Fibroblast of lung (primary cell): ENCODE measurements around the gene TSPAN33. TPM values are rescaled to one million over a fixed set of nuclear protein-coding genes. Genes with fewer than 3 reads are reported as not detected.
A peak's percentile ranks its signal among the peaks of the same experiment; 100 is the strongest.

Experiments
- DNase-seq, 2 donors: peaks; one replicate each; pipeline versions ENCODE4 v3.0.0 to v3.0.0-alpha.2; 2010; ENCODE audit warnings: low read depth in 2 of 2
- H2AFZ ChIP-seq: 2 replicates; pipeline ENCODE4 v1.5.1; 2012; ENCODE audit warnings: low read length, control low read depth, inconsistent platforms
- H3K27ac ChIP-seq: 2 replicates; pipeline ENCODE4 v1.5.1; 2011; ENCODE audit warnings: low read length, control low read depth; ENCODE audit not compliant: insufficient read depth
- H3K27me3 ChIP-seq: 2 replicates; pipeline ENCODE4 v1.5.1; 2011; ENCODE audit warnings: mild to moderate bottlenecking, low read length; ENCODE audit not compliant: control insufficient read depth, insufficient read depth
- H3K36me3 ChIP-seq: 2 replicates; pipeline ENCODE4 v1.5.1; 2011; ENCODE audit warnings: low read length; ENCODE audit not compliant: control insufficient read depth, insufficient read depth
- H3K4me1 ChIP-seq: 2 replicates; pipeline ENCODE4 v1.5.1; 2011; ENCODE audit warnings: low read length; ENCODE audit not compliant: control insufficient read depth, insufficient read depth; ENCODE audit errors: extremely low read depth
- H3K4me2 ChIP-seq: 2 replicates; pipeline ENCODE4 v1.5.1; 2011; ENCODE audit warnings: low read length, control low read depth; ENCODE audit not compliant: insufficient read depth; ENCODE audit errors: extremely low read depth
- H3K4me3 ChIP-seq, 4 experiments: fragments of 200-600 bp in 1 of 4; sonication (generic) in 1 of 4; replicated peaks in 1 of 4; 2 replicates each; pipeline ENCODE4 v1.5.1; 2011 to 2016; ENCODE audit warnings: low read length in 4 of 4, low read depth in 3 of 4, mild to moderate bottlenecking in 3 of 4, control low read depth in 2 of 4, inconsistent platforms in 1 of 4, mixed read lengths in 1 of 4; ENCODE audit not compliant: insufficient read depth in 1 of 4; ENCODE audit errors: control extremely low read depth in 1 of 4
- H3K79me2 ChIP-seq: 2 replicates; pipeline ENCODE4 v1.5.1; 2012; ENCODE audit warnings: mild to moderate bottlenecking, low read length, inconsistent platforms; ENCODE audit not compliant: control insufficient read depth, insufficient read depth
- H3K9ac ChIP-seq: 2 replicates; pipeline ENCODE4 v1.5.1; 2011; ENCODE audit warnings: mild to moderate bottlenecking, low read length, control low read depth; ENCODE audit not compliant: insufficient read depth
- H3K9me3 ChIP-seq: 2 replicates; pipeline ENCODE4 v1.5.1; 2012; ENCODE audit warnings: low read depth, low read length; ENCODE audit not compliant: control insufficient read depth, insufficient read depth
- H4K20me1 ChIP-seq: 2 replicates; pipeline ENCODE4 v1.5.1; 2011; ENCODE audit warnings: low read length; ENCODE audit not compliant: control insufficient read depth, insufficient read depth; ENCODE audit errors: extremely low read depth
- EZH2 ChIP-seq: IDR thresholded peaks from 2 replicates; pipeline ENCODE4 v1.5.1; 2012; ENCODE audit warnings: low read length, control low read depth, mild to moderate bottlenecking; ENCODE audit errors: missing control alignments
- polyA plus RNA-seq, 2 donors: library from polyadenylated mRNA; depleted of rRNA in 1 of 2; stranded (reverse) in 1 of 2; unstranded in 1 of 2; fragments of >200 nt; gene quantifications; 2 replicates each; pipeline ENCODE4 v1.2.1, GENCODE V29; 2011 to 2012; ENCODE audit warnings: missing spikeins in 1 of 2
- total RNA-seq: library from RNA; depleted of rRNA; stranded (reverse); fragments of >200 nt; gene quantifications from 2 replicates; pipeline ENCODE4 v1.2.1, GENCODE V29; 2014
- TF ChIP-seq, protein P1 (sequence below), 2 donors: IDR thresholded peaks in 1 of 2; conservative IDR thresholded peaks in 1 of 2; 1 replicate in 1 of 2; 2 replicates in 1 of 2; pipeline ENCODE4 v1.5.1; 2011 to 2012; ENCODE audit warnings: low read length in 2 of 2, control low read depth in 1 of 2, inconsistent platforms in 1 of 2, low read depth in 1 of 2, mild to moderate bottlenecking in 1 of 2

Gene TSPAN33
- total and polyA plus RNA-seq, 2 donors (not counting 1 experiment from before 2014, with no cell fraction given) = 0.17 to 0.36 TPM

GRCh38 chr7:129189661-129190310, 45.3 kb downstream of the TSPAN33 start:
- Histone ChIP-seq H3K9me3 (no peaks in the 10 kb centered on the region), H3K4me3 (peak overlapping the region; percentile 51 to 75 (median 64)), H4K20me1 (no peaks in the 10 kb centered on the region), H3K27ac (no peak overlapping the region), H2AFZ (peak overlapping the region; percentile 43), H3K9ac (no peak overlapping the region), H3K4me1 (no peaks in the 10 kb centered on the region), H3K4me2 (peak overlapping the region; percentile 84), H3K79me2 (no peaks in the 10 kb centered on the region), H3K27me3 (peaks cover 14% of the 10 kb centered on the region), H3K36me3 (no peaks in the 10 kb centered on the region)
- DNase-seq = peak; percentile 11 to 21
- TF ChIP-seq, protein P1, sequence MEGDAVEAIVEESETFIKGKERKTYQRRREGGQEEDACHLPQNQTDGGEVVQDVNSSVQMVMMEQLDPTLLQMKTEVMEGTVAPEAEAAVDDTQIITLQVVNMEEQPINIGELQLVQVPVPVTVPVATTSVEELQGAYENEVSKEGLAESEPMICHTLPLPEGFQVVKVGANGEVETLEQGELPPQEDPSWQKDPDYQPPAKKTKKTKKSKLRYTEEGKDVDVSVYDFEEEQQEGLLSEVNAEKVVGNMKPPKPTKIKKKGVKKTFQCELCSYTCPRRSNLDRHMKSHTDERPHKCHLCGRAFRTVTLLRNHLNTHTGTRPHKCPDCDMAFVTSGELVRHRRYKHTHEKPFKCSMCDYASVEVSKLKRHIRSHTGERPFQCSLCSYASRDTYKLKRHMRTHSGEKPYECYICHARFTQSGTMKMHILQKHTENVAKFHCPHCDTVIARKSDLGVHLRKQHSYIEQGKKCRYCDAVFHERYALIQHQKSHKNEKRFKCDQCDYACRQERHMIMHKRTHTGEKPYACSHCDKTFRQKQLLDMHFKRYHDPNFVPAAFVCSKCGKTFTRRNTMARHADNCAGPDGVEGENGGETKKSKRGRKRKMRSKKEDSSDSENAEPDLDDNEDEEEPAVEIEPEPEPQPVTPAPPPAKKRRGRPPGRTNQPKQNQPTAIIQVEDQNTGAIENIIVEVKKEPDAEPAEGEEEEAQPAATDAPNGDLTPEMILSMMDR (conservative IDR thresholded peaks at IDR 0.05 in 1 of 2, IDR thresholded peaks at IDR 0.05 in 1 of 2; ENCODE audit: low read depth in 1 of 2, low read length in 2 of 2) = no peak
- no peak for TF ChIP-seq EZH2

GRCh38 chr7:129191272-129191671, 46.8 kb downstream of the TSPAN33 start:
- H3K79me2 ChIP-seq = no peaks in the 10 kb centered on the region
- H3K4me2 ChIP-seq = no peak overlapping the region
- no peak overlapping the region for H2AFZ ChIP-seq
- no peak for DNase-seq
- no peaks in the 10 kb centered on the region for H3K36me3 ChIP-seq
- H3K9me3 ChIP-seq = no peaks in the 10 kb centered on the region
- TF ChIP-seq, protein P1 (conservative IDR thresholded peaks at IDR 0.05 in 1 of 2, IDR thresholded peaks at IDR 0.05 in 1 of 2; ENCODE audit: low read depth in 1 of 2, low read length in 2 of 2) = no peak
- TF ChIP-seq EZH2 = no peak
- peaks cover 14% of the 10 kb centered on the region for H3K27me3 ChIP-seq
- H3K27ac ChIP-seq = no peak overlapping the region
- H3K4me1 ChIP-seq = no peaks in the 10 kb centered on the region
- H3K4me3 ChIP-seq = no peak overlapping the region
- no peak overlapping the region for H3K9ac ChIP-seq
- no peaks in the 10 kb centered on the region for H4K20me1 ChIP-seq

DNA sequence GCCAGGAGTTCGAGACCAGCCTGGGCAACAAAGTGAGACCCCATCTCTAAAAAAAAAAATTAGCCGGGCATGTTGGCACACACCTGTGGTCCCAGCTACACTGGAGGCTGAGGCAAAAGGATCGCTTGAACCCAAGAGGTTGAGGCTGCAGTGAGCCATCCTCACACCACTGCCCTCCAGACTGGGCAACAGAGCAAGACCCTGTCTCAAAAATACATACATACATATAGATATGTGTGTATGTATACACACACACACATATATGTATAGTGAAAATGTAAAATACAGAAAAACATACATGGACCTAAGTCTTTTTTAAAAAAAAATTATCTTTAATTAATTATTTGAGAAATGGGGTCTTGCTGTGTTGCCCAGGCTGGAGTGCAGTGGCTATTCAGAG, 49.4 kb downstream of the TSPAN33 start:
- no peaks in the 10 kb centered on the region for H3K79me2 ChIP-seq
- no peak overlapping the region for H3K4me3 ChIP-seq
- H2AFZ ChIP-seq = no peak overlapping the region
- H3K9me3 ChIP-seq = no peaks in the 10 kb centered on the region
- no peaks in the 10 kb centered on the region for H3K4me1 ChIP-seq
- no peak overlapping the region for H3K27ac ChIP-seq
- DNase-seq = no peak
- TF ChIP-seq EZH2 = no peak
- TF ChIP-seq, protein P1 (conservative IDR thresholded peaks at IDR 0.05 in 1 of 2, IDR thresholded peaks at IDR 0.05 in 1 of 2; ENCODE audit: low read depth in 1 of 2, low read length in 2 of 2) = no peak
- H4K20me1 ChIP-seq = no peaks in the 10 kb centered on the region
- H3K27me3 ChIP-seq = peaks cover 7% of the 10 kb centered on the region
- no peak overlapping the region for H3K9ac ChIP-seq
- H3K4me2 ChIP-seq = no peak overlapping the region
- no peaks in the 10 kb centered on the region for H3K36me3 ChIP-seq
